HG02763 (cell line): ENCODE results near the gene SMCO2.

Experiments
- ATAC-seq: cut with Tn5 transposase; IDR thresholded peaks from one replicate; pipeline ENCODE4 v1.9.1; 2021; ENCODE audit warnings: mild to moderate bottlenecking, moderate library complexity; ENCODE audit not compliant: unreplicated experiment

SMCO2 gene

DNA sequence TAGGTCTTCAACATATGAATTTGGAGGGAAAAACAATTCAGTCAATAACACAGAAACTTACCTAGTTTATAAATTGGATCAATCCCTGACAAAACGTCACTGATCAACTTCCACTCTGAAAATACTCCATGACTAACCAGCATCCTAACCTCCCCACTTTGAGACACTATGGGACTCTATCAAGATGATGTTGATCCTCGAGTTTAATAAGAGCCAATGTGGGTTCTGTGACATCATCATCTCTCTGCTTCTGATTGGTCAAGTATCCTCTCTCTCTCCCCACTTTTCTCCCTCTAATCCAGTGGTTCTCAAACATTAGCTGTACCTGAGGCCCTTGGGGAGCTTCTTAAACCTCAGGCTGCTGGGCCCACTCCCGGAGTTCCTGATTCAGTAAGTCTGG is at the start of gene SMCO2:
SMCO2 (plus strand) TSS at position 301 of the 400 bp plus-strand sequence. CDS start 23,896 bp downstream, outside the sequence.
- no peak for ATAC-seq

DNA sequence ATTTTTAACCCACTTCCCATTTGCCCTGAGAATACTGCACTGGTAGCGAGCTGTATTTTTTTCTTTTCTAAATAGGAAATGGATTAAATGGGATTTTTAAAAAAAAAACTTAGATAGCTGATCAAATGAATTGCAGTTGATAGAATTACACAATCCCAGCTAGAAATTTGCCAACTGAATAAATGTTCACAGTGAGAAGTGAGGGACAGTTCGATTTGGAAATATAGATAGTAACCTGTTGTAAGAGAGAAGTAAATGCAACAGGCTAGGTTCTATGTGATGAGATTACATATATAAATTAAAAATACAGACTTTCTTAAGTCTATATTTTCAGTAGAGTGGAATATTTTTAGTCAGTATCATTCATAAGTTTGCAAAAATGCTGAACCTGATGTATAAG is 48.1 kb upstream of the SMCO2 start:
- ATAC-seq: no peak

DNA sequence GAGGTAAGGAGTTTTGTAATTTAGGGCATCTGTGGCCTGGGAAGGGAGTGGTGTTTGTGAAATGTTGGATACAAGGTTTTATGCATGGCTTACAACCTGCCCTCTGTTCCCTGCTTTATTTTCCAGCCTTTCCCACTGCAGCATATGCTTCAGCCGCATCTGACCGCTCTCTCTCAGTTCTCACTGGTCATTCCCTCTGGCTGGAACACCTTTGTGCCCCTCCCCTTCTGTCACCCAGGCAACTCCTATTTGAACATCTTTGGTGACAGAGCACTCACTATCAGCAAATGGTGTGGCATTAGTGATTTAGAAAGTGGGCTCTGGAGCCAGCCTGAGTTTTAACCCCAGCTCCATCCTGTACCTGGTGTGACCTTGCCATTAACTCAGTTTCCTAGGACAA is 47.5 kb upstream of the SMCO2 start:
- ATAC-seq: no peak

DNA sequence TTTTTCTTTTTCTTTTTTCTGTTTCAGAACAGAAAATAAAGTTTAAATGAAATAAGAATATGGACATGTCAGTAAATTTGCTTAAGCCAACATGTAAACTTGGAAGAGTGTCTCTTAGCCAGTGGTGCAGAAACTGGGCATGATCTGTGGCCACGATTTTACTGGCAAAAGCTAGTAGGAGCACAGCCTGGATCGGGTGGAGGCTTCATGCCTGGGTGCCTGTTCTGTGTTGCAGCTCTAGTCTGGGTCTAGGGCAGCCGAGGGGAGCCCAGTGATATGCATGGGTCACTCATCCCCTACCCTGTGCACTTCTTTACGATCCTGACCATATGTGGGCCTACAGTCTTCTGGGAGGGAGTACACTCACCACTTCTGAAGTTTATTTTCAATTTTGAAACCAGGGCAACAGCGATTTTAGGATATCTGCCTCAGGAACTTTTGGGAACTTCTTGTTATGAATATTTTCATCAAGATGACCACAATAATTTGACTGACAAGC is 45.6 kb upstream of the SMCO2 start:
- no peak for ATAC-seq

DNA sequence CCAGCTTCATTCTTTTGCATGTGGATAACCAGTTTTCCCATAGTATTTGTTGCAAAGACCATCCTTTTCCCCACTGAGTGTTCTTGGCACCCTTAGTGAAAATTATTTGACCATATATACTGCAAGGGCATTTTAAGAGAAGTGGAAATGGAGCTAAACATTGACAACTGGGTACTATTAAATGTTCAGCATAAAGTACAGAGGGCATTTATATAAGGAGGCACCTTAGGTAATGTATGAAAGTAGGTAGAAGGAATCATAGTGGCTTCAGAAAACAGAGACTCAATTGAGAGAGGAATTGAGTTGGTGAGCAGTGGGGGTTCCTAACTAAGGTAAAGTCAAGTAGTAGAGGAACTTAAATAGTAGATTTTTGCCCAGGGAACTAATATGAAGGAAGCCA is 34.5 kb upstream of the SMCO2 start:
- no peak for ATAC-seq

DNA sequence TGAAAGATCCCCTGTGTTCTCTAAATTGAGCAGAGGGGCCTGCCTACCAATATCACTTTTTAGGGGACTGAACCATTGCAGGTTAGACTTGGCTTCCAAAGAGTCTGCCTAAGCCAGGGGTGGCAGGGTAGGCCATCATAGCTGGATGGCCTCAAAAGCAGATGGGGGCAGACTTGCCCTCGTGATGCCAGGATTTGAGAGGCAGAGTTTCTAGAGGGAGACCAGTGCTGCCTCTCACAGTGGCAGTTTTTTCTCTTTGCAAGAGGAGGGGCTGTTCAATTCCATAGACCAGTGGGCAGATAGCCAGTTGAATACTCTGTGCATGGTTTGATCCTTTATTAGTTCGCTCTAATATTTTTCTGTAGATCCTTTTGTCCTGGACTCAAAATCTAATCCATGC is 23.8 kb upstream of the SMCO2 start:
- no peak for ATAC-seq

DNA sequence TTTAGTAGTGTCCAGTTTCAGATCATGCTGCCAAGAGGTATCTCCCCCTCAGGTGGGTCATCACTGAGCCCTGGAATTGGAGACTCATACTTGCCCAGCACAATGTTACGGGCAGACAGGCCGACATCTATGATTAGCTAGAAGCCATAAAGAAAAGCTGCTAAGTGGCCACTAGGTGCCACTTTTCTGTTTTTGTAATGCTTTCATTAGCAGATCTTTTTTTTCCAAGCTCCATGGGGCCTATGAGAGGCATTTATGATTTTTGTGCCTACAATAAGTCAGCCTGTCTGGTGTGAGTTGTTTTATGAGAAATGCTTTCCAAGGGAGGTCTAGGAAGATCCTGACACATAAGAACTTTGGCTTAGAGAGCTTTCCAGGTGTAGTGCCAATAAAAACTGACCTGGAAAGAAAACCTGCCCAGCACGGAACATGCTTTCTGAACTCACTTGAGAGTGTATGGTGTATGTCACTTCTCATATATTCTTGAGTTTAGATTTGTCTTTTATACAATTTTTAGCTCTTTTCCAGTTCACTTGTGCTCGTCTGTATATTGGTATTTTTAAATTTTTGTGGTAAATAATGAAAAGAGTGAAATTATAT is 21.8 kb upstream of the SMCO2 start:
- no peak for ATAC-seq

DNA sequence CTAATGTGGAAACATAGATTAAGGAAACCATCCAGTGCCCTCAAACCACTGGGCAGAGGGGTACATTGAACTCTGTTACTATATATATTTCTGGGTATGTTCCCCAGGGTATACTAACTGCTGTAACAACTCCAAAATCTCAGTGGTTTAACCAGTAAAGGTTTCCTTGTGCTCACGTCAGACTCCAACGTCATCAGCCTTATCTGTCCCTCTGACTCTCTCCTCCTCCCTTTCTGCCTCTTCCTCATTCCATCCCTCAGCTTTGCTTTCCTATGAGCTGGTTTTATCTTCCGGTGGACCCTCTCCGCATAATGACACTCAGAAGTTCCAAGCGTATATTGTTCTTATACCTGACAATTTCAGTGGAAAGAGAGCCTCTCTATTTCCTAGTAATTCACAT is 21.2 kb upstream of the SMCO2 start:
- ATAC-seq: no peak

DNA sequence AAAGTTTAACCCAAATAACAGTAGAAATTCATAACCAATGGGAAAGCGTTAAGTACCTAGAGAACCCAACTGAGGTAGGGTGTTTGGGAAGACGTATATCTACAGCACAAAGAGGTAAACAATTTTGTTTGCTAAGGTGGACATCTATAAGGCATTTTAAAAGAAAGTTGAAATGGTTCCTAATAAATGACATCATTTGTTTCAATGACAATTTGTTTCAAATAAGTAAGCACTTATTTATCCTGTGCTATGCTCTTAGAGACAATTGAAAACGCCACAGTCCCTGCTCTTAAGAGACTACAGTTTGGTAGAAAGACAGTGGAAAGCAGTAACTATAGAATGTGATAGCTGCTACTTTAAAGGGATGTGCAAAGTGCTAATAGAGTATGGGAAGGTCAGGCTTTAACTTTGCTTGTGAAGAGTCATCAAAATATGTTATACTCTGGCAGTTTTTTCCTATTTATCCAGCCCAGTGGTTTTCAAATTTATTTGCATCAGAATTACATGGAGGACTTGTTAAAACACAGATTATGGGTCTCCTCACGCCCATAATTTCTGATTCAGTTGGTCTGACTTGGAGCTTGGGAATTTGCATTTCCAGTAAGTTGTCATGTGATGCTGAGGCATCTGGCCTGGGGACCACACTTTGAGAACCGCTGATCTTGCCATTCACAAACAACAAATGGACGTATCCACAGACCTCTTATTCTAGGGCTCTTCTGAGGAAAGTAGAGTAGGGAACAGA is 19.6 kb upstream of the SMCO2 start:
- ATAC-seq: no peak

DNA sequence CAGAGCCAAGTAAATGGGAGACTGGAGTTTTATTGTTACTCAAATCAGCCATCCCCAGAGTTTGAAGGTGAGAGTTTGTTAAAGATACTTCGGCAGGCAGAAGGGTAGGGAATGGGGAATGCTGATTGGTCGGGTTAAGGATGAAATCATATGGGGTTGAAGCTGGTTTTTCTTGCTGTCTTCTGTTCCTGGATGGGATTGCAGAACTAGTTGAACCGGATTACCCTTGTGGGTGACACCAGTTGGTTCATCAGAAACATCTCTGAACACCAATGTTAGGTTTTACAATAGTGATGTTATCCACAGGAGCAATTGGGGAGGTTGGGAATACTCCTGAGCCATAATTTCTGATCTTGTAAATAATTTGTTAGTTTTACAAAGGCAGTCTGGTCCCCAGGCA is 18.7 kb upstream of the SMCO2 start:
- no peak for ATAC-seq

DNA sequence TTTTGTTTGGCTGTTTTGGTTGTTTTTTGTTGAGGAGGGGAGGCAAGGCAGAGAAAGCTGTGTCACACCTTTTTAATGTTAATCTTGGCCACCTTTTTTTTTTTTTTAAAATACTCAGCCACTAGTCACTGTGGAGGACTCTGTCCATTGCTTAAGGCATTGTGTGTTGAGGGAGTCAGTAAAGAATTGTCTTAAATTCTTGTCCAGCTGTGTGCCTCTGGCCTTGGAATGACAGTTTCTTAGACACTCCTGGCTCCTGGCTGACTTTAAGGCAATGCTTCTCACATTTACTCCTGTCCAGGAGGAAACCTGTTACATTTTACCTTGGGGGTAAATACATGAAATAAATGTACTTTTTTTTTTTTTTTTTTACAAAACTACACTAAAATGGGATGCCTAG is 18.1 kb upstream of the SMCO2 start:
- no peak for ATAC-seq

DNA sequence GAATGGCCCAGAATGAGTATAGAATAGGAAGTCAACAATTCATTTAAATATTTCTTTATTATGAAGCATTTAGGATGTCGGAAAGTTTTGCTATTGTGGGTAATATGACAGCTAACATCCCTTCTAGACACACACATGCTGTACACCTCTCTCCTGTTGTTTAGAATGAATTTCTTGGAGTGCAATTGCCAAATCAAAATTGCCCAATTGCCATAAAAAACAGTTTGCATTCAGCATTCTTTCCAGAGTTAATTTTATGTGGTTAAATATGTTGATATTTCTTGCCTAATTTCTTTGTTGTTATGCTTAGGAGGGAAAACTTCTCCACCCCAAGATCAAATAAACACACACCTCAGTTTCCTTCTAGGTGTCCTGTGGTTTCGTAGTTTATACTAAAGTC is 16.9 kb upstream of the SMCO2 start:
- ATAC-seq: no peak

DNA sequence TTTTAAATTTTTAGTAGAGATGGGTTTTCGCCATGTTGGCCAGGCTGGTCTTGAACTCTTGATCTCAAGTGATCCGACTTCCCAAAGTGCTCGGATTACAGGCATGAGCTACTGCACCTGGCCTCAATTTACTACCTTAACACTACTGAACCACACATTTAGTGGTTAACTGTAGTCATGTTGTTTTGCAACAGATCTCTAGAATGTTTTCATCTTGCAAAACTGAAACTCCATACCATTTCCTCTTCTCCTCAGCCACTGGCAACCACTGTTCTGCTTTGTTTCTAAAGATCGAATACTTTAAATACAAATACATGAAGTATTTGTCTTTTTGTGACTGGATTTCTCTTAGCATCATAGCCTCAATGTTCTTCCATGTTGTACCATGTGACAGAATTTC is 15.4 kb upstream of the SMCO2 start:
- no peak for ATAC-seq

DNA sequence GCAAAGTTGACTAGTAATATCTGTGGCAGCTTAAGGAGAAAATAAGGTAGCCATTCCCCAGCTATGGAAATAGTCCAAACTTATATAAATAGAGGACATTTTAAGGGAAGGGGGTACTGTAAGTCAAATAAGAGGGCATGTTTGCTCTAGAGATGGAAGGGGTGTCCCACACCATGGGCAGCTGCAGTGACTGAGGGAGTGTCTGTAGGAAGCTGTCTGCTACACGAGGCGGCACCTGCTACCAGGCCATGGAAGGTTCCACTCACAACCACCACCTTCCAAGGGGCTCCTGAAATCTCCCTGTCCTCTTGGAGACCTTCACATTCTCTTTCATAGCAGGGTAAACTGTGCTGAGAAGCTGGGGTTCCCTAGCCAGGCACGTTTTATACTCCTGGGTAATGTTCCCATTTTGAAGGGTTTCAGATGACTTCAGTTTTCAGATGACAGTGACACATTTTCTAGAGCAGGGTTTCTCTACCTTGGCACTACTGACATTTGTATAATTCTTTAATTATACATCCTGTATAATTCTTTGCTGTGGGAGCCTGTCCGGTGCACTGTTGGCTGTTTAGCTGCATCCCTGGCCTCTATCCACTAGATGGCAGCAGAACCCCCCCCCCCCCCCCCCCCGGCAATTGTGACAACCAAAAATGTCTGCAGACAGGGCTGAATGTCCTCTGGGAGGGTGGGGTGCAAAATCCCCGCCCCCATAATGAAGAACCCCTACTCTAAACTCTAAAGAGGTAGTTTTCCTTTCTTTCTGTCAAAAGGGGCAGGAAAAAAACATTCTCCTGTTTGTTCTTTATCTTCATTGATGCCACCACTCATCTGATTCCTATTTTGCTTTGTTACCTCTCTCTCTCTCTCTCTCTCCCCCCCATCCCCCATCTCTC is 11.6 kb upstream of the SMCO2 start:
- no peak for ATAC-seq

DNA sequence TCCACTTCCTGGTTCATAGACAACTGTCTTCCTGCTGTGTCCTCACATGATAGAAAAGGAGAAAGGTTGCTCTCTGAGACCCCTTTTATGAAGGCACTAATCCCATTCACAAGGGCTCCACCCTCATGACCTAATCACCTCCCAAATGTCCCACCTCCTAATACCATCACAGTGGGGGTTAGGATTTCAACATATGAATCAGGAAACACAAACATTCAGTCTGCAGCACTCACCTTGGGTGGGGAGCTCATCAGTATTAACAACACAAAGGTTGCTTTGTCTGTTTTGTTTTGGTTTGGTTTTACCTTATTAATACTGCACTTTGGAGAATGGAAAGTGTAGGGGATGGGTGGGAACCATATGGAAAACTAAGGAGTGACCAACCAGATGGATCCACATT is 10.5 kb upstream of the SMCO2 start:
- ATAC-seq: no peak

DNA sequence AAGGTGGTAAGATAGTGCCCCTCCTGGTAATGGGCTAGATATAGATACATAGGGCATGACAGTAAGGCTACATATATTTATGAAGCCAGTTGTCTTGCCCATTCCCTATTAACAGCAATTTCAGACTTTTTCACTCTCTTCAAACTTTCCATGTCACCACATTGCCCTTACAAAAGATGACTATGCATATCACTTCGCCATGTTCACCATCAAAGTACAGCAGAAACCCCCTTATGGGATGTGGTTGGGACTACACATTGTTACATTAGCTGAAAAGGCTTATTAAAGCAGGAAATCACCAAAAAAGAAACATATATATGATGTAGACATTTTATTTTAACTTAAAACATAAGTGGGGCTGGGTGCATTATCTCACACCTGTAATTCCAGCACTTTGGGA is 9.8 kb upstream of the SMCO2 start:
- no peak for ATAC-seq

DNA sequence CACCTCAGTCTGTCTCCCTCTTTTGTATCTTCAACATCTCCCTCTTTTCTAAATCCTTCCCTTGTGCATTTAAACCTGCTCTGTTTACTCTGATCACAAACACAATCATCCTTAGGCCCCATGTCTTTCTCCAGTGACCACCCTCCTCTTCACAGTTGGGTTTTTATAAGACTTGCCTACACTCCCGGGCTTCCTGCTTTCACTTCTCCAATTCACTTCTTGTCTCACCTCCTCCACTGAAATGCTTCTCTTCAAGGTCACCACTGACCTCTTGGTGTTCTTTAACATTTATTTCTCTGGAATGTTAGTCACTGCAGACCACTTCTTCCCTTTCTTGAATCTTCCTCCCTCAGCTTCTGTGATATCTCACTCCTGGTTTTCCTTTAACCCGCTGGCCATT is 8.7 kb upstream of the SMCO2 start:
- no peak for ATAC-seq

DNA sequence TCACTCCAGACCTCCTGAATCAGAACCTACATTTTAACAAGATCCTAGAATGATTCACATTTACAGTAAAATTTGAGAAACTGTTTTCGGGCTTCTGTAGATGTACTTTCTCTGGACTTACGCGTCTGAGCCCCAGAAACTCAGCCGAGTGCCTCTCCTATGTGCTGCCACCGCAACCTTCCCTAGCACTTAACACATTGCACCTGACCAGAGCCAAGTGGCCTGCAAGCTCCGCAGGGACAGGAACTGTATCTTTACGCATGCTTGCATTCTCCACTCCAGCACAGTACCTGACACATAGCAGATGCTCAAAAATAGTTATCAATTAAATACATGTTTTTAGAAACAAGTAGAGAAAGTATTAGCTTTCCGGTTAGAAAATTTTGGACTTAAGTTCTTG is 1.2 kb downstream of the SMCO2 start:
- no peak for ATAC-seq

DNA sequence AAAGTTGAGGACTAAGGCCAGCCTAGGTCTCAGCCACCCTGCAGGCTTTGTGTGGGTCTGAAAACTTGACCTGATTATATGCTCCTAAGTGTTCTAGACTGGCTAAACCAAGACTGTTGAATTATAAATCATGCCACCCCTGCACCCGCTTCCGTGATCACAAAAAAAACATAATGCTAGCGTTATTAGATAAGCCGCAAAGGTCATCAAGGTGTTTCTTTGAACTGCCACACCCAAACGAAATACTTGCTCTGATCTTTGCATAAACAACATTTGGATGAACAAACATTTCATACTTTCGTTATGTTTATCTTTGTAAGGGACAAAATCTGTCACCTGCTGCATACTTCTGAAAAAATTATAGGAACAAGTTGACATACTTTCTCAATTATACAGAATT is 2.5 kb downstream of the SMCO2 start:
- ATAC-seq: no peak

DNA sequence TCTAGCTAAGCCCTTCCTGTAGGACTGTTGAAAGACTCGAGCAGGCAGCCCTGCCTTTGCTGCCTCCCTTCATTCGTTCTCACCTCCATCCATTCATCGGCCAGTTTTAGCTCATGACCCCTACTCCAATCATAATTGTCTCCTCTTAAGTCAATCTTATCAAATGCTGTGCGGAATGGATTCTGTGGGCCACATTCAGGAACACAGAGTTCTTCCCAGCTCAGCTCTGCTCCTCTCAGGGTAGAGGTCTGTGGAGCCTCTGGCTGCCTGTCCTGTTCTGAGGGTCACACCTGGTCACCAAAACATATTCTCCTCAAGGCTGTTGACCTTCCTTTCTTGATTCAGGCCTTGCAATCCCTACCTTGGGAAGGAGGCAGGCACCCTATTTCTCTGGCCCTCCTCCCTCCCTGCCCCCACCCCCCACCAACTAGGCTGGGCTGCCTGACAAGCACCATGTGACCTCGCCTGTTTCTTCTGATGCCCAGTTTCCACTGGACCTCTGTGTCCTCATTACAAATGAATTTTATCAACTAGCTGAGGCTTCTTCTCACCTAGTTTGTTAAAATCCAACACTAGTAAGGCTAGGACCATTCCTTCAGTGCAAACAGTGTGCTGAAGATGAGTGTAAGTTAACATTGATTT is 3.5 kb downstream of the SMCO2 start:
- ATAC-seq: no peak
